Measurements from ENCODE around the gene SRRM3.
"Not testable (repeated sequence)": the region's sequence is repeated elsewhere in the genome, so short reads cannot be mapped to it uniquely, and the experiment has no call there.

SRRM3 gene

GRCh38 chr7:76292911-76293310 lies 91.2 kb downstream of the SRRM3 start:
- DNase-seq, result not testable (repeated sequence)

- no peak for DNase-seq
Measured at GRCh38 chr7:76293407-76293901, 91.8 kb downstream of the SRRM3 start.

- no peak for DNase-seq
Measured at GRCh38 chr7:76294344-76295024, 92.8 kb downstream of the SRRM3 start.

GRCh38 chr7:76296743-76297740 lies 95.3 kb downstream of the SRRM3 start:
- no peak for DNase-seq

GRCh38 chr7:76300166-76300731 lies 98.6 kb downstream of the SRRM3 start:
- no peak for DNase-seq

GRCh38 chr7:76301000-76301399 lies 99.3 kb downstream of the SRRM3 start:
- no peak for DNase-seq

GRCh38 chr7:76302347-76303201 lies 100.9 kb downstream of the SRRM3 start, which contains the start of gene HSPB1:
HSPB1 (plus strand) TSS chr7:76302673; CDS start chr7:76302713, 40 bp downstream.
- DNase-seq, result peak; percentile 74

- DNase-seq, result peak; percentile 82
Measured at GRCh38 chr7:76303202-76304147, 101.8 kb downstream of the SRRM3 start.

GRCh38 chr7:76304888-76305375 lies 103.2 kb downstream of the SRRM3 start:
- DNase-seq, result no peak

GRCh38 chr7:76308874-76309273 lies 107.2 kb downstream of the SRRM3 start:
- DNase-seq, result not testable (repeated sequence)

- not testable (repeated sequence) for DNase-seq
Measured at GRCh38 chr7:76309341-76310101, 107.8 kb downstream of the SRRM3 start.

GRCh38 chr7:76310102-76310957 lies 108.6 kb downstream of the SRRM3 start:
- DNase-seq, result no peak

GRCh38 chr7:76311838-76312237 lies 110.1 kb downstream of the SRRM3 start:
- not testable (repeated sequence) for DNase-seq

GRCh38 chr7:76314042-76314721 lies 112.5 kb downstream of the SRRM3 start:
- DNase-seq, result peak; percentile 96

- DNase-seq, result not testable (repeated sequence)
Measured at GRCh38 chr7:76314740-76315139, 113.0 kb downstream of the SRRM3 start.

- no peak for DNase-seq
Measured at GRCh38 chr7:76315364-76315763, 113.7 kb downstream of the SRRM3 start.

GRCh38 chr7:76316984-76317781 lies 115.5 kb downstream of the SRRM3 start:
- no peak for DNase-seq
